GM23338 (cell line): ENCODE data around the gene NDUFA3. TPM values are rescaled to one million over a fixed set of nuclear protein-coding genes. Genes with fewer than 3 reads are reported as not detected.

ENCODE experiments used
- ATAC-seq: fragments of 200-7000 bp; cut with Tn5 transposase; 3 replicates; pipeline ENCODE4 v1.9.1; 2020
- DNase-seq: peaks from one replicate; pipeline ENCODE4 v3.0.0-alpha.2; 2015; ENCODE audit warnings: low spot score
- H2AFZ ChIP-seq: fragments of 200-600 bp; sonication (generic); 2 replicates; pipeline ENCODE4 v1.8.0; 2016; ENCODE audit warnings: antibody characterized with exemption, mild to moderate bottlenecking, moderate library complexity
- H3F3A ChIP-seq: fragments of 200-600 bp; sonication (generic); replicated peaks from 2 replicates; pipeline ENCODE4 v1.8.0; 2017; ENCODE audit warnings: antibody characterized with exemption, mixed run types, low read depth
- H3K27ac ChIP-seq: fragments of 200-600 bp; sonication (generic); 2 replicates; pipeline ENCODE4 v1.6.1; 2016; ENCODE audit warnings: low read depth
- H3K27me3 ChIP-seq: fragments of 200-600 bp; sonication (generic); 2 replicates; pipeline ENCODE4 v1.8.0; 2016; ENCODE audit warnings: mild to moderate bottlenecking, mixed run types, moderate library complexity; ENCODE audit not compliant: insufficient read depth
- H3K36me3 ChIP-seq: fragments of 200-600 bp; sonication (generic); 2 replicates; pipeline ENCODE4 v1.8.0; 2016; ENCODE audit warnings: mild to moderate bottlenecking; ENCODE audit not compliant: insufficient read depth
- H3K4me1 ChIP-seq: fragments of 200-600 bp; sonication (generic); 2 replicates; pipeline ENCODE4 v1.8.0; 2016; ENCODE audit warnings: mild to moderate bottlenecking, moderate library complexity; ENCODE audit not compliant: insufficient read depth
- H3K4me2 ChIP-seq: fragments of 200-600 bp; sonication (generic); 2 replicates; pipeline ENCODE4 v1.7.1; 2017; ENCODE audit warnings: mixed run types
- H3K4me3 ChIP-seq: fragments of 200-600 bp; sonication (generic); 2 replicates; pipeline ENCODE4 v1.6.1; 2016; ENCODE audit warnings: mixed run types
- H3K79me2 ChIP-seq: fragments of 200-600 bp; sonication (generic); replicated peaks from 2 replicates; pipeline ENCODE4 v1.8.0; 2017; ENCODE audit warnings: mild to moderate bottlenecking; ENCODE audit not compliant: insufficient read depth
- H3K9me2 ChIP-seq: fragments of 200-600 bp; sonication (generic); 2 replicates; pipeline ENCODE4 v1.8.0; 2017; ENCODE audit not compliant: insufficient read depth
- H4K20me1 ChIP-seq: fragments of 200-600 bp; sonication (generic); replicated peaks from 2 replicates; pipeline ENCODE4 v1.8.0; 2017; ENCODE audit warnings: mild to moderate bottlenecking; ENCODE audit not compliant: insufficient read depth
- H3K27ac Mint-ChIP-seq: 2 replicates; pipeline ENCODE4 v1.8.0; 2020; ENCODE audit warnings: inconsistent platforms, mild to moderate bottlenecking, moderate library complexity, mixed read lengths
- H3K27me3 Mint-ChIP-seq: 3 replicates; pipeline ENCODE4 v1.8.0; 2022; ENCODE audit warnings: low read depth, mild to moderate bottlenecking, moderate library complexity, mixed read lengths, inconsistent platforms; ENCODE audit not compliant: insufficient read depth, poor library complexity
- H3K36me3 Mint-ChIP-seq: 3 replicates; pipeline ENCODE4 v1.8.0; 2021; ENCODE audit warnings: low read depth, mild to moderate bottlenecking, inconsistent platforms, moderate library complexity, mixed read lengths
- H3K4me1 Mint-ChIP-seq: 3 replicates; pipeline ENCODE4 v1.8.0; 2020; ENCODE audit warnings: mild to moderate bottlenecking, inconsistent platforms, mixed read lengths
- H3K4me3 Mint-ChIP-seq: 3 replicates; pipeline ENCODE4 v1.8.0; 2021; ENCODE audit warnings: moderate library complexity, mild to moderate bottlenecking, inconsistent platforms, mixed read lengths
- H3K9me3 Mint-ChIP-seq: 3 replicates; pipeline ENCODE4 v1.8.0; 2020; ENCODE audit warnings: moderate library complexity, mild to moderate bottlenecking, inconsistent platforms, mixed read lengths
- CREB1 ChIP-seq: fragments of 250-450 bp; sonication (Bioruptor Pico); IDR thresholded peaks from 2 replicates; pipeline ENCODE4 v1.5.0; 2020; ENCODE audit warnings: low read depth, mild to moderate bottlenecking, moderate library complexity
- ETS1 ChIP-seq: IDR thresholded peaks from 2 replicates; pipeline ENCODE4 v1.6.1; 2016; ENCODE audit warnings: antibody characterized with exemption
- EZH2 ChIP-seq: fragments of 200-600 bp; sonication (generic); IDR thresholded peaks from one replicate; pipeline ENCODE4 v1.8.0; 2017; ENCODE audit warnings: antibody characterized with exemption, mild to moderate bottlenecking, low read depth; ENCODE audit not compliant: unreplicated experiment
- EZH2phosphoT487 ChIP-seq: fragments of 200-600 bp; sonication (generic); IDR thresholded peaks from one replicate; pipeline ENCODE4 v1.8.1; 2018; ENCODE audit warnings: antibody characterized with exemption; ENCODE audit not compliant: unreplicated experiment
- JUNB ChIP-seq: IDR thresholded peaks from one replicate; pipeline ENCODE4 v1.6.1; 2016; ENCODE audit warnings: antibody characterized with exemption; ENCODE audit not compliant: unreplicated experiment
- NANOG ChIP-seq: IDR thresholded peaks from 2 replicates; pipeline ENCODE4 v1.6.1; 2016; ENCODE audit warnings: antibody characterized with exemption, borderline replicate concordance
- POLR2AphosphoS5 ChIP-seq: IDR thresholded peaks from 2 replicates; pipeline ENCODE4 v1.6.1; 2016; ENCODE audit warnings: antibody characterized with exemption, low read depth
- REST ChIP-seq: IDR thresholded peaks from one replicate; pipeline ENCODE4 v1.6.1; 2018; ENCODE audit warnings: antibody characterized with exemption; ENCODE audit not compliant: unreplicated experiment
- STAT1 ChIP-seq: IDR thresholded peaks from one replicate; pipeline ENCODE4 v1.6.1; 2016; ENCODE audit warnings: antibody characterized with exemption; ENCODE audit not compliant: unreplicated experiment
- ZNF114 ChIP-seq: fragments of 250-450 bp; sonication (Bioruptor Pico); IDR thresholded peaks from 2 replicates; pipeline ENCODE4 v1.5.0; 2020; ENCODE audit warnings: mild to moderate bottlenecking, moderate library complexity
- ZNF331 ChIP-seq: fragments of 250-450 bp; sonication (Bioruptor Pico); IDR thresholded peaks from 2 replicates; pipeline ENCODE4 v1.5.0; 2020; ENCODE audit warnings: low read depth, mild to moderate bottlenecking, moderate library complexity
- polyA plus RNA-seq: library from polyadenylated mRNA; unstranded; fragments of >200 nt; fragmentation: Nextera tagmentation; extraction: Ambion mirVana; gene quantifications from 2 replicates; pipeline ENCODE4 v1.2.1, GENCODE V29; 2016
- total RNA-seq: library from RNA; depleted of rRNA; stranded (reverse); fragments of >200 nt; shearing (Covaris generic); gene quantifications from 2 replicates; pipeline ENCODE4 v1.2.3, GENCODE V29; 2014
- TF ChIP-seq, protein P1 (sequence below), 2 experiments: fragments of 200-600 bp in 1 of 2; sonication (generic) in 1 of 2; conservative IDR thresholded peaks; 2 replicates each; pipeline versions ENCODE4 v1.5.1 to v1.6.1; 2016 to 2017; ENCODE audit warnings: antibody characterized with exemption in 2 of 2, low read depth in 2 of 2, mild to moderate bottlenecking in 2 of 2, moderate library complexity in 1 of 2
- TF ChIP-seq, protein P2 (sequence below): fragments of 250-450 bp; sonication (Bioruptor Pico); IDR thresholded peaks from 2 replicates; pipeline ENCODE4 v1.5.0; 2020; ENCODE audit warnings: mild to moderate bottlenecking, moderate library complexity

The NDUFA3 gene
- total and polyA plus RNA-seq, 2 experiments from 2014 or later, result 28.4 to 691 TPM

DNA sequence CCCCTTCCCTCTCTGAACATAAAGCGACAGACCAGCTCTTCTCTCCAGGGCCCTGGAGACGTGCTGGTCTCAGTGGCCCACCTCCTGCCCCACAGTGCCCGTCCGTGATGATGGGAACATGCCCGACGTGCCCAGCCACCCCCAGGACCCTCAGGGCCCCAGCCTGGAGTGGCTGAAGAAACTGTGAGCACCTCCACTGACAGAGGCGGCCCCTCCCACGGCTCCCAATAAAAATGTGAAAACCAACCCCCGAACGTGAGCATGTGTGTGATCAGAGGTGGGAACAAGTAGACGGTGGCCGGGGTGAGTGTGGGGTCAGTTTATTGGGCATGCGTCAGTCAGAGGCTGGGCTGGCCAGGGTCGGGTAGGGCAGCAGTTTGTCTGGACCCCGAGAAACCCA, 4.1 kb downstream of the NDUFA3 start:
- Histone ChIP-seq H3K4me1 (peaks cover 5% of the 10 kb centered on the region; the same call in 1 of the 2 replicates), H2AFZ (no peak overlapping the region), H3K79me2 (peaks cover 22% of the 10 kb centered on the region), H4K20me1 (peaks cover 19% of the 10 kb centered on the region), H3K4me3 (no peak overlapping the region), H3K27ac (no peak overlapping the region), H3K9me2 (no peaks in the 10 kb centered on the region), H3K36me3 (peaks cover 12% of the 10 kb centered on the region), H3K4me2 (no peak overlapping the region), H3K27me3 (no peaks in the 10 kb centered on the region), H3F3A (0 out of 2 replicates have a peak, but pooled peaks cover 3% of the 10 kb centered on the region)
- TF ChIP-seq STAT1, result no peak
- TF ChIP-seq, protein P1, sequence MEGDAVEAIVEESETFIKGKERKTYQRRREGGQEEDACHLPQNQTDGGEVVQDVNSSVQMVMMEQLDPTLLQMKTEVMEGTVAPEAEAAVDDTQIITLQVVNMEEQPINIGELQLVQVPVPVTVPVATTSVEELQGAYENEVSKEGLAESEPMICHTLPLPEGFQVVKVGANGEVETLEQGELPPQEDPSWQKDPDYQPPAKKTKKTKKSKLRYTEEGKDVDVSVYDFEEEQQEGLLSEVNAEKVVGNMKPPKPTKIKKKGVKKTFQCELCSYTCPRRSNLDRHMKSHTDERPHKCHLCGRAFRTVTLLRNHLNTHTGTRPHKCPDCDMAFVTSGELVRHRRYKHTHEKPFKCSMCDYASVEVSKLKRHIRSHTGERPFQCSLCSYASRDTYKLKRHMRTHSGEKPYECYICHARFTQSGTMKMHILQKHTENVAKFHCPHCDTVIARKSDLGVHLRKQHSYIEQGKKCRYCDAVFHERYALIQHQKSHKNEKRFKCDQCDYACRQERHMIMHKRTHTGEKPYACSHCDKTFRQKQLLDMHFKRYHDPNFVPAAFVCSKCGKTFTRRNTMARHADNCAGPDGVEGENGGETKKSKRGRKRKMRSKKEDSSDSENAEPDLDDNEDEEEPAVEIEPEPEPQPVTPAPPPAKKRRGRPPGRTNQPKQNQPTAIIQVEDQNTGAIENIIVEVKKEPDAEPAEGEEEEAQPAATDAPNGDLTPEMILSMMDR (conservative IDR thresholded peaks at IDR 0.05; ENCODE audit: low read depth in 2 of 2), result no peak
- TF ChIP-seq POLR2AphosphoS5, result no peak
- no peak for TF ChIP-seq JUNB
- TF ChIP-seq NANOG, result no peak
- TF ChIP-seq, protein P2, sequence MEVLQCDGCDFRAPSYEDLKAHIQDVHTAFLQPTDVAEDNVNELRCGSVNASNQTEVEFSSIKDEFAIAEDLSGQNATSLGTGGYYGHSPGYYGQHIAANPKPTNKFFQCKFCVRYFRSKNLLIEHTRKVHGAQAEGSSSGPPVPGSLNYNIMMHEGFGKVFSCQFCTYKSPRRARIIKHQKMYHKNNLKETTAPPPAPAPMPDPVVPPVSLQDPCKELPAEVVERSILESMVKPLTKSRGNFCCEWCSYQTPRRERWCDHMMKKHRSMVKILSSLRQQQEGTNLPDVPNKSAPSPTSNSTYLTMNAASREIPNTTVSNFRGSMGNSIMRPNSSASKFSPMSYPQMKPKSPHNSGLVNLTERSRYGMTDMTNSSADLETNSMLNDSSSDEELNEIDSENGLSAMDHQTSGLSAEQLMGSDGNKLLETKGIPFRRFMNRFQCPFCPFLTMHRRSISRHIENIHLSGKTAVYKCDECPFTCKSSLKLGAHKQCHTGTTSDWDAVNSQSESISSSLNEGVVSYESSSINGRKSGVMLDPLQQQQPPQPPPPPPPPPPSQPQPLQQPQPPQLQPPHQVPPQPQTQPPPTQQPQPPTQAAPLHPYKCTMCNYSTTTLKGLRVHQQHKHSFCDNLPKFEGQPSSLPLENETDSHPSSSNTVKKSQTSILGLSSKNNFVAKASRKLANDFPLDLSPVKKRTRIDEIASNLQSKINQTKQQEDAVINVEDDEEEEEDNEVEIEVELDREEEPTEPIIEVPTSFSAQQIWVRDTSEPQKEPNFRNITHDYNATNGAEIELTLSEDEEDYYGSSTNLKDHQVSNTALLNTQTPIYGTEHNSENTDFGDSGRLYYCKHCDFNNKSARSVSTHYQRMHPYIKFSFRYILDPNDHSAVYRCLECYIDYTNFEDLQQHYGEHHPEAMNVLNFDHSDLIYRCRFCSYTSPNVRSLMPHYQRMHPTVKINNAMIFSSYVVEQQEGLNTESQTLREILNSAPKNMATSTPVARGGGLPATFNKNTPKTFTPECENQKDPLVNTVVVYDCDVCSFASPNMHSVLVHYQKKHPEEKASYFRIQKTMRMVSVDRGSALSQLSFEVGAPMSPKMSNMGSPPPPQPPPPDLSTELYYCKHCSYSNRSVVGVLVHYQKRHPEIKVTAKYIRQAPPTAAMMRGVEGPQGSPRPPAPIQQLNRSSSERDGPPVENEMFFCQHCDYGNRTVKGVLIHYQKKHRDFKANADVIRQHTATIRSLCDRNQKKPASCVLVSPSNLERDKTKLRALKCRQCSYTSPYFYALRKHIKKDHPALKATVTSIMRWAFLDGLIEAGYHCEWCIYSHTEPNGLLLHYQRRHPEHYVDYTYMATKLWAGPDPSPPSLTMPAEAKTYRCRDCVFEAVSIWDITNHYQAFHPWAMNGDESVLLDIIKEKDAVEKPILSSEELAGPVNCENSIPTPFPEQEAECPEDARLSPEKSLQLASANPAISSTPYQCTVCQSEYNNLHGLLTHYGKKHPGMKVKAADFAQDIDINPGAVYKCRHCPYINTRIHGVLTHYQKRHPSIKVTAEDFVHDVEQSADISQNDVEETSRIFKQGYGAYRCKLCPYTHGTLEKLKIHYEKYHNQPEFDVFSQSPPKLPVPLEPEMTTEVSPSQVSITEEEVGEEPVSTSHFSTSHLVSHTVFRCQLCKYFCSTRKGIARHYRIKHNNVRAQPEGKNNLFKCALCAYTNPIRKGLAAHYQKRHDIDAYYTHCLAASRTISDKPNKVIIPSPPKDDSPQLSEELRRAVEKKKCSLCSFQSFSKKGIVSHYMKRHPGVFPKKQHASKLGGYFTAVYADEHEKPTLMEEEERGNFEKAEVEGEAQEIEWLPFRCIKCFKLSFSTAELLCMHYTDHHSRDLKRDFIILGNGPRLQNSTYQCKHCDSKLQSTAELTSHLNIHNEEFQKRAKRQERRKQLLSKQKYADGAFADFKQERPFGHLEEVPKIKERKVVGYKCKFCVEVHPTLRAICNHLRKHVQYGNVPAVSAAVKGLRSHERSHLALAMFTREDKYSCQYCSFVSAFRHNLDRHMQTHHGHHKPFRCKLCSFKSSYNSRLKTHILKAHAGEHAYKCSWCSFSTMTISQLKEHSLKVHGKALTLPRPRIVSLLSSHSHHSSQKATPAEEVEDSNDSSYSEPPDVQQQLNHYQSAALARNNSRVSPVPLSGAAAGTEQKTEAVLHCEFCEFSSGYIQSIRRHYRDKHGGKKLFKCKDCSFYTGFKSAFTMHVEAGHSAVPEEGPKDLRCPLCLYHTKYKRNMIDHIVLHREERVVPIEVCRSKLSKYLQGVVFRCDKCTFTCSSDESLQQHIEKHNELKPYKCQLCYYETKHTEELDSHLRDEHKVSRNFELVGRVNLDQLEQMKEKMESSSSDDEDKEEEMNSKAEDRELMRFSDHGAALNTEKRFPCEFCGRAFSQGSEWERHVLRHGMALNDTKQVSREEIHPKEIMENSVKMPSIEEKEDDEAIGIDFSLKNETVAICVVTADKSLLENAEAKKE (CRISPR knock-in tag), result no peak
- TF ChIP-seq ZNF331 (CRISPR knock-in tag), result no peak
- TF ChIP-seq CREB1 (CRISPR knock-in tag), result no peak
- no peak for TF ChIP-seq EZH2
- TF ChIP-seq REST, result no peak
- no peak for TF ChIP-seq ZNF114
- TF ChIP-seq ETS1, result no peak
- TF ChIP-seq EZH2phosphoT487, result no peak
- Mint-ChIP-seq H3K27ac (no peak overlapping the region), H3K4me1 (peaks cover 7% of the 10 kb centered on the region), H3K4me3 (no peak overlapping the region), H3K27me3 (peaks cover 24% of the 10 kb centered on the region), H3K9me3 (no peaks in the 10 kb centered on the region; the same call in 1 of the 3 replicates), H3K36me3 (peaks cover 52% of the 10 kb centered on the region)
- DNase-seq (no peak), ATAC-seq (no peak)
